Lung (tissue), 12 donors: Measurements from ENCODE around the gene ARHGEF40. TPM values are rescaled to one million over a fixed set of nuclear protein-coding genes. Genes with fewer than 3 reads are reported as not detected.

ENCODE experiments used
- ATAC-seq: fragments of 200-7000 bp; cut with Tn5 transposase; one replicate; pipeline ENCODE4 v1.9.1; 2020; ENCODE audit warnings: moderate number of reproducible peaks; ENCODE audit not compliant: insufficient read depth, low FRiP score
- DNase-seq, 3 donors: peaks; one replicate each; pipeline ENCODE4 v3.0.0-alpha.2; 2013 to 2017
- H3K27ac ChIP-seq, 2 donors: one replicate each; pipeline ENCODE4 v1.5.1; 2013; ENCODE audit warnings: mild to moderate bottlenecking in 2 of 2, moderate library complexity in 2 of 2, control low read depth in 1 of 2, inconsistent platforms in 1 of 2, low read depth in 1 of 2, low read length in 1 of 2
- H3K27me3 ChIP-seq, 3 donors: one replicate each; pipeline ENCODE4 v1.5.1; 2013; ENCODE audit warnings: low read length in 2 of 3; ENCODE audit not compliant: control insufficient read depth in 3 of 3, insufficient read depth in 3 of 3
- H3K36me3 ChIP-seq, 4 donors: one replicate each; pipeline ENCODE4 v1.5.1; 2013; ENCODE audit warnings: low read length in 4 of 4, mild to moderate bottlenecking in 1 of 4, moderate library complexity in 1 of 4; ENCODE audit not compliant: control insufficient read depth in 4 of 4, insufficient read depth in 4 of 4
- H3K4me1 ChIP-seq, 5 donors: one replicate each; pipeline ENCODE4 v1.5.1; 2013; ENCODE audit warnings: low read length in 5 of 5, mild to moderate bottlenecking in 2 of 5, moderate library complexity in 1 of 5; ENCODE audit not compliant: control insufficient read depth in 5 of 5, insufficient read depth in 5 of 5
- H3K4me3 ChIP-seq: one replicate; pipeline ENCODE4 v1.5.1; 2013; ENCODE audit warnings: mild to moderate bottlenecking, control low read depth, moderate library complexity
- H3K9ac ChIP-seq, 2 donors: one replicate each; pipeline ENCODE4 v1.5.1; 2013; ENCODE audit warnings: low read length in 2 of 2, control low read depth in 1 of 2; ENCODE audit not compliant: insufficient read depth in 1 of 2
- H3K9me3 ChIP-seq, 4 donors: one replicate each; pipeline ENCODE4 v1.5.1; 2013; ENCODE audit warnings: low read length in 3 of 4, mild to moderate bottlenecking in 1 of 4, moderate library complexity in 1 of 4; ENCODE audit not compliant: control insufficient read depth in 4 of 4, insufficient read depth in 3 of 4
- CTCF ChIP-seq: IDR thresholded peaks from 2 replicates; pipeline ENCODE4 v1.5.1; 2012; ENCODE audit warnings: mild to moderate bottlenecking; ENCODE audit errors: control extremely low read depth, extremely low read depth
- WGBS, 2 donors: extraction: QIAGEN DNeasy Blood & Tissue Kit; methylation state at CpG; one replicate each; pipeline ENCODE4 v1.1.7; 2013; 5-methylcytosine and 5-hydroxymethylcytosine counted together
- polyA plus RNA-seq, 2 donors: library from polyadenylated mRNA; stranded (reverse); fragments of 200-250 nt; gene quantifications; one replicate each; pipeline ENCODE4 v1.2.1, GENCODE V29; 2013
- total RNA-seq, 2 donors: library from RNA; depleted of rRNA in 1 of 2; stranded (reverse); fragments of >200 nt in 1 of 2; gene quantifications; one replicate each; pipeline ENCODE4 v1.2.1, GENCODE V29; 2014 to 2021
- donor health status: control.
- donor health status: control.
- donor health status: Bipolar disorder and iron deficiency.
- donor health status: healthy.
- donor health status: DM: yes; HTN: yes; CAD: no.

Gene ARHGEF40
- total and polyA plus RNA-seq, 4 donors, result 13.1 to 48.6 (median 27.3) TPM

- WGBS, 2 donors, result 91 to 95% methylated on average over 20 of the region's 20 CpGs
- no peaks in the 10 kb centered on the region for H3K9me3 ChIP-seq
- no peak for TF ChIP-seq CTCF
- H3K27me3 ChIP-seq, result no peaks in the 10 kb centered on the region
- no peak overlapping the region for H3K4me3 ChIP-seq
- no peaks in the 10 kb centered on the region for H3K36me3 ChIP-seq
- DNase-seq, result no peak
- H3K4me1 ChIP-seq, result peaks cover 0 to 5% (median 0%) of the 10 kb centered on the region in 5 donors
- H3K27ac ChIP-seq, result no peak overlapping the region
- no peak for ATAC-seq
- H3K9ac ChIP-seq, result no peak overlapping the region
Measured at GRCh38 chr14:21053184-21054122, 16.7 kb upstream of the ARHGEF40 start.

- no peak overlapping the region for H3K4me3 ChIP-seq
- WGBS, 2 donors, result 55 to 72% methylated on average over 3 of the region's 3 CpGs
- no peak for ATAC-seq
Measured at GRCh38 chr14:21054123-21054767, 15.9 kb upstream of the ARHGEF40 start.

GRCh38 chr14:21054768-21055145 is 15.3 kb upstream of the ARHGEF40 start:
- 68 to 70% methylated on average over 4 of the region's 4 CpGs for WGBS, 2 donors

More at GRCh38 chr14:21054123-21054767, 15.9 kb upstream of the ARHGEF40 start:
- Histone ChIP-seq H3K27me3 (no peaks in the 10 kb centered on the region), H3K9ac (no peak overlapping the region), H3K9me3 (no peaks in the 10 kb centered on the region), H3K4me1 (peaks cover 0 to 5% (median 0%) of the 10 kb centered on the region in 5 donors), H3K36me3 (no peaks in the 10 kb centered on the region), H3K27ac (no peak overlapping the region)
- TF ChIP-seq CTCF, result no peak
- DNase-seq, result no peak

More at GRCh38 chr14:21054768-21055145, 15.3 kb upstream of the ARHGEF40 start:
- Histone ChIP-seq H3K27me3 (no peaks in the 10 kb centered on the region), H3K27ac (no peak overlapping the region), H3K9me3 (no peaks in the 10 kb centered on the region), H3K9ac (no peak overlapping the region), H3K4me3 (no peak overlapping the region), H3K4me1 (peaks cover 0 to 5% (median 0%) of the 10 kb centered on the region in 5 donors), H3K36me3 (no peaks in the 10 kb centered on the region)
- DNase-seq (no peak), ATAC-seq (no peak)
- no peak for TF ChIP-seq CTCF
